ENCODE results near the gene TMEM129.
A peak's percentile ranks its signal among the peaks of the same experiment; 100 is the strongest.

Gene TMEM129

GRCh38 chr4:1737666-1738065, 16.5 kb upstream of the TMEM129 start:
- TF ChIP-seq CTCF (conservative IDR thresholded peaks at IDR 0.05; ENCODE audit: low read depth, low read length) = no peak
- no peak overlapping the region for H3K4me3 ChIP-seq (ENCODE audit: low read depth, low read length)
- DNase-seq (ENCODE audit: low read depth) = no peak

- H3K4me3 ChIP-seq (ENCODE audit: low read depth, low read length) = no peak overlapping the region
- TF ChIP-seq CTCF (conservative IDR thresholded peaks at IDR 0.05; ENCODE audit: low read depth, low read length) = no peak
- no peak for DNase-seq (ENCODE audit: low read depth)
Measured at GRCh38 chr4:1736812-1737211, 15.7 kb upstream of the TMEM129 start.

- no peak for TF ChIP-seq CTCF (conservative IDR thresholded peaks at IDR 0.05; ENCODE audit: low read depth, low read length)
- no peak overlapping the region for H3K4me3 ChIP-seq (ENCODE audit: low read depth, low read length)
- no peak for DNase-seq (ENCODE audit: low read depth)
Measured at GRCh38 chr4:1735215-1735614, 14.1 kb upstream of the TMEM129 start.

- no peak for DNase-seq (ENCODE audit: low read depth)
- H3K4me3 ChIP-seq (ENCODE audit: low read depth, low read length) = no peak overlapping the region
- TF ChIP-seq CTCF (conservative IDR thresholded peaks at IDR 0.05; ENCODE audit: low read depth, low read length) = no peak
Measured at GRCh38 chr4:1732911-1733310, 11.8 kb upstream of the TMEM129 start.

GRCh38 chr4:1731180-1731579, 10.1 kb upstream of the TMEM129 start:
- DNase-seq (ENCODE audit: low read depth) = peak; percentile 31
- no peak overlapping the region for H3K4me3 ChIP-seq (ENCODE audit: low read depth, low read length)

GRCh38 chr4:1730532-1731135, 9.5 kb upstream of the TMEM129 start:
- no peak for DNase-seq (ENCODE audit: low read depth)
- TF ChIP-seq CTCF (conservative IDR thresholded peaks at IDR 0.05; ENCODE audit: low read depth, low read length) = no peak

More at GRCh38 chr4:1731180-1731579, 10.1 kb upstream of the TMEM129 start:
- TF ChIP-seq CTCF (conservative IDR thresholded peaks at IDR 0.05; ENCODE audit: low read depth, low read length) = no peak

More at GRCh38 chr4:1730532-1731135, 9.5 kb upstream of the TMEM129 start:
- no peak overlapping the region for H3K4me3 ChIP-seq (ENCODE audit: low read depth, low read length)

Measured in choroid plexus epithelial cell (primary cell).